Fibroblast of the aortic adventitia (primary cell): ENCODE results near the gene VCP. TPM values are rescaled to one million over a fixed set of nuclear protein-coding genes. Genes with fewer than 3 reads are reported as not detected.
A peak's percentile ranks its signal among the peaks of the same experiment; 100 is the strongest.

Source experiments
- DNase-seq: peaks from one replicate; pipeline ENCODE4 v3.0.0-alpha.2; 2010; ENCODE audit warnings: low read depth
- H3K4me3 ChIP-seq: 2 replicates; pipeline ENCODE4 v1.5.1; 2011; ENCODE audit warnings: low read depth, mild to moderate bottlenecking, control low read depth, low read length, moderate library complexity
- CTCF ChIP-seq: IDR thresholded peaks from 2 replicates; pipeline ENCODE4 v1.5.1; 2011; ENCODE audit warnings: mild to moderate bottlenecking, low read length, control low read depth, inconsistent platforms; ENCODE audit not compliant: insufficient read depth
- total RNA-seq: library from RNA; depleted of rRNA; stranded (reverse); fragments of >200 nt; gene quantifications from 2 replicates; pipeline ENCODE4 v1.2.3, GENCODE V29; 2012; ENCODE audit warnings: low replicate concordance

Gene VCP
- total RNA-seq, 1 donor, result 203 TPM

- H3K4me3 ChIP-seq, result peak within 1 kb of the TSS; percentile 90
- no peak for TF ChIP-seq CTCF
- DNase-seq, result peak; percentile 96
Observed at GRCh38 chr9:35102769-35103659, 30.6 kb upstream of the VCP start, which contains the start of gene STOML2. Gene STOML2 (minus strand): TSS chr9:35103131. CDS start chr9:35103094, 37 bp downstream.

DNA sequence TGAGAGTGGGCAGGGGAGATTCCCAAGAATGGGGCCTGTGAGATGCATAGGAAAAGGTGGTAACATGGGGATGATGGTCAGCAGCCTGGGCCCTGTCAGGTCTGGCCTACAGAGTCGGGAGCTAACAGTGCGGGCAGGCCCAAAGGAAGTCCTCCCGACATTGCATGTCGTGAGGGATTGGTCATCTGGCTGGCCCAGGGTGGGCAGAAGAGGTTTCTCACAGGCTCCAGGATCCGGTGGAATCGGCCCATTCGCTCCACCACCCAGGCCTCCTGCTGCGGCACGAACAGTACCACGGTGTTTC lies 30.0 kb upstream of the VCP start:
- TF ChIP-seq CTCF, result no peak
- DNase-seq, result no peak
- H3K4me3 ChIP-seq, result peak overlapping the region; percentile 90

DNA sequence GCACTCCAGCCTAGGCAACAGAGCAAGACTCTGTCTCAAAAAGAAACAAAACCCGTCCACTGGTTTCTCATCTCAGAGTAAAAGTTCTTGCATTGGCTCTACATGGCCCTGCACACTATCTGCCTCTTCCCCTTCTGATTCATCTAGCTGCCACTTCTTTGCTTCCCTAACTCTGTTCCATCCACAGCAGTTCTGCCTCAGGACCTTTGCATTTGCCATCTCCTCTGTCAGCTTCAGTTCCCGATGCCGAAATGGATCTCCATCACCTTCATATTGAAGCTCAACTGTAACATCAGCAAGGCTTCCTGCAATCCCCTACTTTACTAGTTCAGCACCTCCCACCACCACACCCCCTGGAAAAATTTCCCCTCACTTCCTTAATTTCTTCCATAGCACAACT lies 25.1 kb upstream of the VCP start:
- TF ChIP-seq CTCF, result no peak
- no peak overlapping the region for H3K4me3 ChIP-seq
- DNase-seq, result no peak

GRCh38 chr9:35096035-35096849 lies 23.8 kb upstream of the VCP start, which contains the start of gene PIGO:
Gene PIGO (minus strand): TSS chr9:35096591. CDS start chr9:35095565, 1,026 bp downstream.
- TF ChIP-seq CTCF, result peak; percentile 93
- DNase-seq, result peak; percentile 75
- peak within 1 kb of the TSS; percentile 100 for H3K4me3 ChIP-seq

- H3K4me3 ChIP-seq, result no peak overlapping the region
- no peak for DNase-seq
- TF ChIP-seq CTCF, result no peak
Observed at GRCh38 chr9:35091536-35091935, 19.1 kb upstream of the VCP start.

DNA sequence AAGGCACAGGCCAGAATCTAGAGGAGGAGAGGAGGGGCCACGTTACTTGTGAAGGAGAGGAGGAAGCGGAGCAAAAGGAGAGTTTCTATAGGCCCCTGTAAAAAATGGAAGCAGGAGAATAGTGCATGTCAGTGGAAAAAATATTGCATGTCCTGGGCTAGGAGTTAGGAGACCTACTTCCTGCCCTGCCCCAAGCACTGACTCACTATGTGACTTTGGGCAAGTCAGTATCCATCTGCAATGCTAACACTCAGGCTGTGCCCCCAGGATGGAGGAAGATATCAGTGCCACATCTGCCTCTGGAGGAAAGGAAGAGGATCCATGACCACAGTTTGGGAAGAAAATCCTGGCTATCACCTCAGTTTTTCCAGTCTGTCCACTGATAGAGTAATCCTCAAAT lies 17.0 kb upstream of the VCP start:
- no peak overlapping the region for H3K4me3 ChIP-seq
- TF ChIP-seq CTCF, result no peak
- DNase-seq, result no peak
